Esophagus muscularis mucosa (tissue), 4 donors: ENCODE measurements around the gene PTPRT. TPM values are rescaled to one million over a fixed set of nuclear protein-coding genes. Genes with fewer than 3 reads are reported as not detected.
A peak's percentile ranks its signal among the peaks of the same experiment; 100 is the strongest.

ENCODE experiments used
- DNase-seq: peaks from one replicate; pipeline ENCODE4 v3.0.0-alpha.2; 2017; ENCODE audit errors: extremely low spot score
- H3K27ac ChIP-seq, 4 donors: fragments of 200-600 bp; sonication (generic); replicated peaks in 1 of 4; 1 replicate in 3 of 4; 2 replicates in 1 of 4; pipeline ENCODE4 v1.5.1; 2016 to 2019; ENCODE audit warnings: mild to moderate bottlenecking in 1 of 4
- H3K27me3 ChIP-seq, 4 donors: fragments of 200-600 bp; sonication (generic); one replicate each; pipeline versions ENCODE4 v1.5.1 to v1.6.0; 2016 to 2019
- H3K36me3 ChIP-seq, 4 donors: fragments of 200-600 bp; sonication (generic); one replicate each; pipeline ENCODE4 v1.5.1; 2016 to 2019
- H3K4me1 ChIP-seq, 4 donors: fragments of 200-600 bp; sonication (generic); one replicate each; pipeline ENCODE4 v1.5.1; 2016 to 2019
- H3K4me3 ChIP-seq, 4 donors: fragments of 200-600 bp; sonication (generic); 1 replicate in 2 of 4; 2 replicates in 2 of 4; pipeline ENCODE4 v1.5.1; 2016 to 2019; ENCODE audit warnings: mild to moderate bottlenecking in 4 of 4, moderate library complexity in 1 of 4
- H3K9me3 ChIP-seq, 4 donors: fragments of 200-600 bp; sonication (generic); 1 replicate in 3 of 4; 2 replicates in 1 of 4; pipeline ENCODE4 v1.5.1; 2016 to 2019
- CTCF ChIP-seq, 3 experiments: fragments of 200-600 bp in 2 of 3; fragments of 450-650 bp in 1 of 3; sonication (generic) in 2 of 3; IDR thresholded peaks; one replicate each; pipeline ENCODE4 v1.5.1; 2017 to 2019; ENCODE audit warnings: antibody characterized with exemption in 3 of 3, mild to moderate bottlenecking in 2 of 3, moderate library complexity in 1 of 3
- EP300 ChIP-seq: sonication (generic); formaldehyde crosslinking; IDR thresholded peaks from one replicate; pipeline ENCODE4 v1.6.1; 2017; ENCODE audit warnings: antibody characterized with exemption
- POLR2A ChIP-seq: fragments of 450-650 bp; IDR thresholded peaks from one replicate; pipeline ENCODE4 v1.6.1; 2017; ENCODE audit warnings: antibody characterized with exemption, moderate library complexity, mild to moderate bottlenecking, low read depth
- POLR2AphosphoS5 ChIP-seq, 2 donors: sonication (generic); formaldehyde crosslinking; IDR thresholded peaks; one replicate each; pipeline ENCODE4 v1.6.1; 2017; ENCODE audit warnings: antibody characterized with exemption in 2 of 2
- WGBS: methylation state at CpG from one replicate; pipeline ENCODE4 v1.1.5; 2018; 5-methylcytosine and 5-hydroxymethylcytosine counted together
- intact Hi-C: fragments of 100-400 bp; cut with DNase I; formaldehyde crosslinking; loops from one replicate; pipeline ENCODE4 v1.15.1; 2023
- total RNA-seq, 4 donors: library from RNA; depleted of rRNA; stranded (reverse); fragments of >200 nt; gene quantifications; one replicate each; pipeline versions ENCODE4 v1.1.0 to v1.2.1, GENCODE V29; 2016

Gene PTPRT
- total RNA-seq, 4 donors from 2014 or later = 0.06 to 0.39 TPM; not detected in 2

DNA sequence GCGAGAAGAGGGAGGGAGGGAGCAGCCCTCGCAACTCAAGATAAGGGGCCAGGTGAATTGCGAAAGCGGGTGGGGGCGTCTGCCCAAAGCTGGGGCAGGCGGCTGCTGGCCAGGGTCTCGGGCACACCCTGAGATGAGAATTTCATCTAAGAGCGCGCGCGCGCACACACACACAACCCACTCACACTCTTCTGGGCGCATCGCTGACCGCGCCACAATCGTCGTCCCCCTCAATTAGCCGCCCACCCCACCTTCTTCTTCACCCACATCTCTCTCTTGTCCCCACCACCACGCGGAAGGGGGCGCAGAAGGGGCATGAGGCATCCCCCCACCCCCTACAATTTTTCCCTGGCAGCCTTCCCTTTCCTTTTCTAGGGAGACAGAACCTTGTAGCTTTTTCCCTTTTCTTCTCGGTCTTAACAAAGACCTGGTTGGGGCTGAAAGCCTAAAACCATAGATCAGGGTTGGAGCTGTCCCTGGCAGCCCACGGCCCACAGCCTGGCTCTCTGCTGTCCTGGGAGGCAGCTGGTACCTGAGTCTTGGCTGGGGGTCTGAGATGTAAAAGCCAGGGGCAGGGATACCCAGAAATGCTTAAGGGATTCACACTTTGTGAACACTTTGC lies 737 bp upstream of the PTPRT start:
- Histone ChIP-seq H3K36me3 (no peaks in the 10 kb centered on the region), H3K27ac (no peak overlapping the region), H3K4me3 (no peak overlapping the region), H3K4me1 (peaks cover 13 to 27% (median 20%) of the 10 kb centered on the region in 4 donors), H3K9me3 (no peaks in the 10 kb centered on the region), H3K27me3 (peaks cover 0 to 79% (median 19%) of the 10 kb centered on the region in 4 donors)
- DNase-seq = no peak
- no peak for TF ChIP-seq POLR2A
- no peak for TF ChIP-seq EP300
- no peak for TF ChIP-seq CTCF (IDR thresholded peaks at IDR 0.05)
- no peak for TF ChIP-seq POLR2AphosphoS5 (IDR thresholded peaks at IDR 0.05)
- intact Hi-C loops = no loop called here
- WGBS = 2% methylated on average over 21 of the region's 24 CpGs

GRCh38 chr20:43188861-43189553 lies 699 bp downstream of the PTPRT start:
- TF ChIP-seq POLR2A (no peak), POLR2AphosphoS5 (IDR thresholded peaks at IDR 0.05) (no peak), CTCF (IDR thresholded peaks at IDR 0.05) (no peak), EP300 (no peak)
- WGBS = 2% methylated on average over 36 of the region's 64 CpGs
- Histone ChIP-seq H3K4me1 (peaks cover 13 to 27% (median 20%) of the 10 kb centered on the region in 4 donors), H3K9me3 (no peaks in the 10 kb centered on the region), H3K27ac (no peak overlapping the region), H3K27me3 (peaks cover 0 to 87% (median 19%) of the 10 kb centered on the region in 4 donors), H3K4me3 (no peak overlapping the region), H3K36me3 (no peaks in the 10 kb centered on the region)
- no peak for DNase-seq
- intact Hi-C loops = loop anchor here (5.0 kb wide), 1 partner anchor 1452 kb away; no protein-coding TSS in a partner anchor

DNA sequence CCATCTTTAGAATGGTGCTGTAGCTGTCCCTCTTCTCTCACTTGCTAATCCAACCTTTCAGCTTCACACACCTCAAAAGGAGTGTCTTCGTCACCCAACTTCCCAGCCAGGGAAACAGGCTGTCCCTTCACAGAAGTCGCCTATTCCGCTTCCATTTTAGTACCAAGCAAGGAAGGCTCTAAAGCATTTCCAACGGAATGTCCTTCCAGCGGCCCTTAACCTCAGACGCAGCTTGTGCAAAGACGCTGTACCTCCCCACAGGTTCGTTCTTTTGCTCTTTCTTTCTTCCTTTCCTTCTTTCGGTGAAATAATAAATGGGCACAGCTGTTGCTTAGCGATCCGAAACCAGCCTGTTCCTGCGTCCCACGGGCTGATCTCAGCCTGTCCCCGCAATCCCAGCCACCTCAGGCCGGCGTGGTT lies 1.5 kb downstream of the PTPRT start:
- H3K4me3 ChIP-seq = peak overlapping the region in 1 of 4 donors; percentile 30
- WGBS = 4% methylated on average over 16 of the region's 16 CpGs
- no peak for DNase-seq
- intact Hi-C loops = loop anchor here (5.0 kb wide), 1 partner anchor 1451 kb away; no protein-coding TSS in a partner anchor
- H3K9me3 ChIP-seq = no peaks in the 10 kb centered on the region
- H3K36me3 ChIP-seq = no peaks in the 10 kb centered on the region
- peaks cover 13 to 27% (median 20%) of the 10 kb centered on the region in 4 donors for H3K4me1 ChIP-seq
- H3K27ac ChIP-seq = no peak overlapping the region
- H3K27me3 ChIP-seq = peaks cover 0 to 84% (median 19%) of the 10 kb centered on the region in 4 donors
- TF ChIP-seq CTCF (IDR thresholded peaks at IDR 0.05) (no peak), POLR2AphosphoS5 (IDR thresholded peaks at IDR 0.05) (no peak), EP300 (no peak), POLR2A (no peak)

GRCh38 chr20:43187476-43188233 lies 2.1 kb downstream of the PTPRT start:
- Histone ChIP-seq H3K27me3 (peaks cover 0 to 78% (median 19%) of the 10 kb centered on the region in 4 donors), H3K9me3 (no peaks in the 10 kb centered on the region), H3K4me1 (peaks cover 13 to 27% (median 20%) of the 10 kb centered on the region in 4 donors), H3K36me3 (no peaks in the 10 kb centered on the region), H3K4me3 (peak overlapping the region in 1 of 4 donors; percentile 30), H3K27ac (no peak overlapping the region)
- intact Hi-C loops = loop anchor here (5.0 kb wide), 1 partner anchor 1450 kb away; no protein-coding TSS in a partner anchor
- 7% methylated on average over 24 of the region's 24 CpGs for WGBS
- peak; percentile 95 for DNase-seq
- TF ChIP-seq EP300 = no peak
- no peak for TF ChIP-seq POLR2A
- peak; percentile 84 to 93 (median 93) for TF ChIP-seq CTCF (IDR thresholded peaks at IDR 0.05)
